Measurements from ENCODE around the gene RHOA.

RHOA gene

GRCh38 chr3:49424816-49425215, 13.0 kb upstream of the RHOA start:
- no peak overlapping the region for H3K4me3 ChIP-seq (ENCODE audit: low read depth, low read length)
- no peaks in the 10 kb centered on the region for H3K4me1 ChIP-seq
- no peaks in the 10 kb centered on the region for H3K36me3 ChIP-seq
- no peaks in the 10 kb centered on the region for H3K9me3 ChIP-seq
- no peak for DNase-seq
- no peak for TF ChIP-seq CTCF (IDR thresholded peaks at IDR 0.05; ENCODE audit: low read depth, low read length)
- no peaks in the 10 kb centered on the region for H3K27me3 ChIP-seq

GRCh38 chr3:49422379-49423248, 10.8 kb upstream of the RHOA start, which contains the start of gene AMT:
Gene AMT, minus strand, starts transcription at chr3:49422473. Its CDS starts 23 bp downstream, at chr3:49422450.
- Histone ChIP-seq H3K36me3 (no peaks in the 10 kb centered on the region), H3K9me3 (no peaks in the 10 kb centered on the region), H3K27me3 (no peaks in the 10 kb centered on the region), H3K4me1 (no peaks in the 10 kb centered on the region), H3K4me3 (ENCODE audit: low read depth, low read length) (no peak within 1 kb of the TSS)
- no peak for DNase-seq
- no peak for TF ChIP-seq CTCF (IDR thresholded peaks at IDR 0.05; ENCODE audit: low read depth, low read length)

GRCh38 chr3:49421890-49422378, 10.2 kb upstream of the RHOA start:
- Histone ChIP-seq H3K27me3 (no peaks in the 10 kb centered on the region), H3K4me1 (no peaks in the 10 kb centered on the region), H3K9me3 (no peaks in the 10 kb centered on the region), H3K4me3 (ENCODE audit: low read depth, low read length) (no peak overlapping the region), H3K36me3 (no peaks in the 10 kb centered on the region)
- no peak for DNase-seq
- TF ChIP-seq CTCF (IDR thresholded peaks at IDR 0.05; ENCODE audit: low read depth, low read length) = no peak

GRCh38 chr3:49417516-49418120, 5.8 kb upstream of the RHOA start:
- no peak for DNase-seq
- no peaks in the 10 kb centered on the region for H3K27me3 ChIP-seq
- no peaks in the 10 kb centered on the region for H3K9me3 ChIP-seq
- no peaks in the 10 kb centered on the region for H3K36me3 ChIP-seq
- no peak overlapping the region for H3K4me3 ChIP-seq (ENCODE audit: low read depth, low read length)
- H3K4me1 ChIP-seq = no peaks in the 10 kb centered on the region; the same call in 1 of the 2 replicates
- TF ChIP-seq CTCF (IDR thresholded peaks at IDR 0.05; ENCODE audit: low read depth, low read length) = no peak

GRCh38 chr3:49416867-49417266, 5.1 kb upstream of the RHOA start:
- H3K4me3 ChIP-seq (ENCODE audit: low read depth, low read length) = no peak overlapping the region
- H3K9me3 ChIP-seq = no peaks in the 10 kb centered on the region
- no peaks in the 10 kb centered on the region for H3K36me3 ChIP-seq
- no peaks in the 10 kb centered on the region for H3K27me3 ChIP-seq
- no peak for TF ChIP-seq CTCF (IDR thresholded peaks at IDR 0.05; ENCODE audit: low read depth, low read length)
- no peaks in the 10 kb centered on the region; the same call in 1 of the 2 replicates for H3K4me1 ChIP-seq
- DNase-seq = no peak

Data from BE2C (cell line).